GM23338 (cell line): Measurements from ENCODE around the gene EPB41L4A. TPM values are rescaled to one million over a fixed set of nuclear protein-coding genes. Genes with fewer than 3 reads are reported as not detected.
"Not testable (repeated sequence)": the region's sequence is repeated elsewhere in the genome, so short reads cannot be mapped to it uniquely, and the experiment has no call there.

Experiments
- ATAC-seq: fragments of 200-7000 bp; cut with Tn5 transposase; 3 replicates; pipeline ENCODE4 v1.9.1; 2020
- DNase-seq: peaks from one replicate; pipeline ENCODE4 v3.0.0-alpha.2; 2015; ENCODE audit warnings: low spot score
- H2AFZ ChIP-seq: fragments of 200-600 bp; sonication (generic); 2 replicates; pipeline ENCODE4 v1.8.0; 2016; ENCODE audit warnings: antibody characterized with exemption, mild to moderate bottlenecking, moderate library complexity
- H3F3A ChIP-seq: fragments of 200-600 bp; sonication (generic); replicated peaks from 2 replicates; pipeline ENCODE4 v1.8.0; 2017; ENCODE audit warnings: antibody characterized with exemption, mixed run types, low read depth
- H3K27ac ChIP-seq: fragments of 200-600 bp; sonication (generic); 2 replicates; pipeline ENCODE4 v1.6.1; 2016; ENCODE audit warnings: low read depth
- H3K27me3 ChIP-seq: fragments of 200-600 bp; sonication (generic); 2 replicates; pipeline ENCODE4 v1.8.0; 2016; ENCODE audit warnings: mild to moderate bottlenecking, mixed run types, moderate library complexity; ENCODE audit not compliant: insufficient read depth
- H3K36me3 ChIP-seq: fragments of 200-600 bp; sonication (generic); 2 replicates; pipeline ENCODE4 v1.8.0; 2016; ENCODE audit warnings: mild to moderate bottlenecking; ENCODE audit not compliant: insufficient read depth
- H3K4me1 ChIP-seq: fragments of 200-600 bp; sonication (generic); 2 replicates; pipeline ENCODE4 v1.8.0; 2016; ENCODE audit warnings: mild to moderate bottlenecking, moderate library complexity; ENCODE audit not compliant: insufficient read depth
- H3K4me2 ChIP-seq: fragments of 200-600 bp; sonication (generic); 2 replicates; pipeline ENCODE4 v1.7.1; 2017; ENCODE audit warnings: mixed run types
- H3K4me3 ChIP-seq: fragments of 200-600 bp; sonication (generic); 2 replicates; pipeline ENCODE4 v1.6.1; 2016; ENCODE audit warnings: mixed run types
- H3K79me2 ChIP-seq: fragments of 200-600 bp; sonication (generic); replicated peaks from 2 replicates; pipeline ENCODE4 v1.8.0; 2017; ENCODE audit warnings: mild to moderate bottlenecking; ENCODE audit not compliant: insufficient read depth
- H3K9me2 ChIP-seq: fragments of 200-600 bp; sonication (generic); 2 replicates; pipeline ENCODE4 v1.8.0; 2017; ENCODE audit not compliant: insufficient read depth
- H4K20me1 ChIP-seq: fragments of 200-600 bp; sonication (generic); replicated peaks from 2 replicates; pipeline ENCODE4 v1.8.0; 2017; ENCODE audit warnings: mild to moderate bottlenecking; ENCODE audit not compliant: insufficient read depth
- H3K27ac Mint-ChIP-seq: 2 replicates; pipeline ENCODE4 v1.8.0; 2020; ENCODE audit warnings: inconsistent platforms, mild to moderate bottlenecking, moderate library complexity, mixed read lengths
- H3K27me3 Mint-ChIP-seq: 3 replicates; pipeline ENCODE4 v1.8.0; 2022; ENCODE audit warnings: low read depth, mild to moderate bottlenecking, moderate library complexity, mixed read lengths, inconsistent platforms; ENCODE audit not compliant: insufficient read depth, poor library complexity
- H3K36me3 Mint-ChIP-seq: 3 replicates; pipeline ENCODE4 v1.8.0; 2021; ENCODE audit warnings: low read depth, mild to moderate bottlenecking, inconsistent platforms, moderate library complexity, mixed read lengths
- H3K4me1 Mint-ChIP-seq: 3 replicates; pipeline ENCODE4 v1.8.0; 2020; ENCODE audit warnings: mild to moderate bottlenecking, inconsistent platforms, mixed read lengths
- H3K4me3 Mint-ChIP-seq: 3 replicates; pipeline ENCODE4 v1.8.0; 2021; ENCODE audit warnings: moderate library complexity, mild to moderate bottlenecking, inconsistent platforms, mixed read lengths
- H3K9me3 Mint-ChIP-seq: 3 replicates; pipeline ENCODE4 v1.8.0; 2020; ENCODE audit warnings: moderate library complexity, mild to moderate bottlenecking, inconsistent platforms, mixed read lengths
- CREB1 ChIP-seq: fragments of 250-450 bp; sonication (Bioruptor Pico); IDR thresholded peaks from 2 replicates; pipeline ENCODE4 v1.5.0; 2020; ENCODE audit warnings: low read depth, mild to moderate bottlenecking, moderate library complexity
- CTCF ChIP-seq, 2 experiments: fragments of 200-600 bp in 1 of 2; sonication (generic) in 1 of 2; conservative IDR thresholded peaks; 2 replicates each; pipeline versions ENCODE4 v1.5.1 to v1.6.1; 2016 to 2017; ENCODE audit warnings: antibody characterized with exemption in 2 of 2, low read depth in 2 of 2, mild to moderate bottlenecking in 2 of 2, moderate library complexity in 1 of 2
- JUNB ChIP-seq: IDR thresholded peaks from one replicate; pipeline ENCODE4 v1.6.1; 2016; ENCODE audit warnings: antibody characterized with exemption; ENCODE audit not compliant: unreplicated experiment
- ZNF114 ChIP-seq: fragments of 250-450 bp; sonication (Bioruptor Pico); IDR thresholded peaks from 2 replicates; pipeline ENCODE4 v1.5.0; 2020; ENCODE audit warnings: mild to moderate bottlenecking, moderate library complexity
- ZNF462 ChIP-seq: fragments of 250-450 bp; sonication (Bioruptor Pico); IDR thresholded peaks from 2 replicates; pipeline ENCODE4 v1.5.0; 2020; ENCODE audit warnings: mild to moderate bottlenecking, moderate library complexity
- polyA plus RNA-seq: library from polyadenylated mRNA; unstranded; fragments of >200 nt; fragmentation: Nextera tagmentation; extraction: Ambion mirVana; gene quantifications from 2 replicates; pipeline ENCODE4 v1.2.1, GENCODE V29; 2016
- total RNA-seq: library from RNA; depleted of rRNA; stranded (reverse); fragments of >200 nt; shearing (Covaris generic); gene quantifications from 2 replicates; pipeline ENCODE4 v1.2.3, GENCODE V29; 2014

Gene EPB41L4A
- total and polyA plus RNA-seq, 2 experiments from 2014 or later, result 5.7 to 6.0 TPM

GRCh38 chr5:112367400-112367799 is 51.7 kb downstream of the EPB41L4A start (continued):
- no peak for TF ChIP-seq ZNF462
- TF ChIP-seq CREB1 (CRISPR knock-in tag), result no peak
- TF ChIP-seq ZNF114 (CRISPR knock-in tag), result no peak

- no peak overlapping the region for H3K27ac ChIP-seq
- H3K36me3 Mint-ChIP-seq, result no peaks in the 10 kb centered on the region
- H3K27ac Mint-ChIP-seq, result no peak overlapping the region
- no peaks in the 10 kb centered on the region for H3K27me3 Mint-ChIP-seq
- H2AFZ ChIP-seq, result no peak overlapping the region
- no peaks in the 10 kb centered on the region for H4K20me1 ChIP-seq
- H3K4me1 ChIP-seq, result no peaks in the 10 kb centered on the region
- H3K79me2 ChIP-seq, result no peaks in the 10 kb centered on the region
- no peak overlapping the region for H3K4me3 Mint-ChIP-seq
- DNase-seq, result peak; percentile 53
- H3K36me3 ChIP-seq, result no peaks in the 10 kb centered on the region
- H3K9me3 Mint-ChIP-seq, result no peaks in the 10 kb centered on the region; the same call in 2 of the 3 replicates
- peaks cover 8% of the 10 kb centered on the region; the same call in 2 of the 3 replicates for H3K4me1 Mint-ChIP-seq
- ATAC-seq, result peak; percentile 85
- H3K9me2 ChIP-seq, result peaks cover 5% of the 10 kb centered on the region; the same call in 1 of the 2 replicates
- no peaks in the 10 kb centered on the region for H3K27me3 ChIP-seq
- TF ChIP-seq CTCF (conservative IDR thresholded peaks at IDR 0.05; ENCODE audit: low read depth in 2 of 2), result peak; percentile 31 to 41; a peak in 2 of 4 replicates
- TF ChIP-seq JUNB, result no peak
- H3F3A ChIP-seq, result no peaks in the 10 kb centered on the region
- H3K4me2 ChIP-seq, result no peak overlapping the region
- H3K4me3 ChIP-seq, result no peak overlapping the region
Observed at GRCh38 chr5:112366987-112367386, 52.1 kb downstream of the EPB41L4A start.

GRCh38 chr5:112360740-112361139 is 58.3 kb downstream of the EPB41L4A start:
- H3F3A ChIP-seq, H3K79me2 ChIP-seq, H3K36me3 Mint-ChIP-seq, H3K27ac Mint-ChIP-seq, H3K36me3 ChIP-seq, H3K4me2 ChIP-seq, H3K4me1 Mint-ChIP-seq, H4K20me1 ChIP-seq, H3K9me3 Mint-ChIP-seq, H3K9me2 ChIP-seq, H3K4me3 ChIP-seq, H3K27me3 Mint-ChIP-seq, H2AFZ ChIP-seq, ATAC-seq, DNase-seq, H3K27me3 ChIP-seq, H3K4me1 ChIP-seq, H3K27ac ChIP-seq, H3K4me3 Mint-ChIP-seq: not testable (repeated sequence)
